ENCODE measurements around the gene E2F3. TPM values are rescaled to one million over a fixed set of nuclear protein-coding genes. Genes with fewer than 3 reads are reported as not detected.

The E2F3 gene
- total RNA-seq = 10 to 100 TPM; 25.2 to 25.5 TPM
- polyA plus RNA-seq = 1 to 10 TPM; 1.3 to 5.3 TPM

GRCh38 chr6:20401205-20402091 lies at the start of gene E2F3:
E2F3 (plus strand) TSS chr6:20401879; CDS start chr6:20402233, 354 bp downstream.
- intact Hi-C loops (cut with micrococcal nuclease) = loop anchor here (1.0 to 10.0 kb wide), 5 partner anchors 35 to 1193 kb away; partner anchors contain the start of genes CDKAL1 and SOX4
- ChIA-PET CTCF (ENCODE audit: partially characterized antibody) (interaction anchor here (1.4 kb wide), 1 partner anchor 109 kb away, joined by 3 read pairs; no protein-coding TSS in a partner anchor), POLR2A (ENCODE audit: partially characterized antibody) (interaction anchor here (1.0 to 3.9 kb wide), 8 partner anchors 10 to 189 kb away, joined by 3 to 83 read pairs (median 4); partner anchors contain the start of gene MBOAT1)
- Mint-ChIP-seq H3K27me3 (no peaks in the 10 kb centered on the region), H3K9me3 (peaks cover 0 to 3% (median 0%) of the 10 kb centered on the region in 8 donors), H3K4me3 (peak within 1 kb of the TSS; percentile 89 to 97 (median 92)), H3K4me1 (peaks cover 20 to 37% (median 28%) of the 10 kb centered on the region in 4 donors), H3K36me3 (peaks cover 0 to 21% of the 10 kb centered on the region in 2 donors), H3K27ac (peak within 1 kb of the TSS; percentile 85 to 97 (median 92))
- H3K36me3 ChIP-seq (ENCODE audit: insufficient read depth, low read length) = no peaks in the 10 kb centered on the region
- H3K4me3 ChIP-seq (ENCODE audit: low read length in 2 of 2) = peak within 1 kb of the TSS; percentile 19 to 72
- DNase-seq = peak; percentile 97 to 100 (median 99)
- H3K4me1 ChIP-seq (ENCODE audit: insufficient read depth, low read length) = peaks cover 27% of the 10 kb centered on the region
- H3K9me3 ChIP-seq (ENCODE audit: control insufficient read depth in 1 of 2, low read length in 2 of 2) = no peaks in the 10 kb centered on the region
- no peaks in the 10 kb centered on the region for H3K27me3 ChIP-seq (ENCODE audit: insufficient read depth, low read length)
- H3K27ac ChIP-seq (ENCODE audit: low read depth, low read length) = peak within 1 kb of the TSS; percentile 73

- H3K27me3 ChIP-seq (ENCODE audit: insufficient read depth, low read length) = no peaks in the 10 kb centered on the region
- no peak overlapping the region for H3K4me3 ChIP-seq (ENCODE audit: low read length in 2 of 2)
- Mint-ChIP-seq H3K36me3 (peaks cover 1 to 15% of the 10 kb centered on the region in 2 donors), H3K9me3 (peaks cover 5 to 15% (median 10%) of the 10 kb centered on the region in 8 donors), H3K27ac (no peak overlapping the region), H3K4me1 (peaks cover 0 to 2% (median 1%) of the 10 kb centered on the region in 4 donors), H3K4me3 (no peak overlapping the region), H3K27me3 (no peaks in the 10 kb centered on the region)
- no peak for DNase-seq
- intact Hi-C loops (cut with micrococcal nuclease) = no loop called here
- H3K36me3 ChIP-seq (ENCODE audit: insufficient read depth, low read length) = no peaks in the 10 kb centered on the region
- H3K4me1 ChIP-seq (ENCODE audit: insufficient read depth, low read length) = no peaks in the 10 kb centered on the region
- H3K27ac ChIP-seq (ENCODE audit: low read depth, low read length) = no peak overlapping the region
- ChIA-PET POLR2A (ENCODE audit: partially characterized antibody) (interaction anchor here (2.2 kb wide), 1 partner anchor 14 kb away, joined by 8 read pairs; no protein-coding TSS in a partner anchor), CTCF (ENCODE audit: partially characterized antibody) (interaction anchor here (1.2 to 1.3 kb wide), 2 partner anchors 16 to 52 kb away, joined by 4 read pairs; no protein-coding TSS in a partner anchor)
- H3K9me3 ChIP-seq (ENCODE audit: control insufficient read depth in 1 of 2, low read length in 2 of 2) = peaks cover 0 to 3% of the 10 kb centered on the region in 2 donors
Measured at GRCh38 chr6:20352346-20352745, 49.3 kb upstream of the E2F3 start.

GRCh38 chr6:20353134-20353533 lies 48.5 kb upstream of the E2F3 start:
- Histone ChIP-seq H3K9me3 (ENCODE audit: control insufficient read depth in 1 of 2, low read length in 2 of 2) (peaks cover 0 to 3% of the 10 kb centered on the region in 2 donors), H3K27me3 (ENCODE audit: insufficient read depth, low read length) (no peaks in the 10 kb centered on the region), H3K4me3 (ENCODE audit: low read length in 2 of 2) (no peak overlapping the region), H3K36me3 (ENCODE audit: insufficient read depth, low read length) (no peaks in the 10 kb centered on the region), H3K27ac (ENCODE audit: low read depth, low read length) (no peak overlapping the region), H3K4me1 (ENCODE audit: insufficient read depth, low read length) (no peaks in the 10 kb centered on the region)
- no peak overlapping the region for H3K4me3 Mint-ChIP-seq
- H3K9me3 Mint-ChIP-seq = peaks cover 5 to 15% (median 9%) of the 10 kb centered on the region in 8 donors
- no peaks in the 10 kb centered on the region for H3K27me3 Mint-ChIP-seq
- intact Hi-C loops (cut with micrococcal nuclease) = no loop called here
- H3K27ac Mint-ChIP-seq = no peak overlapping the region
- no peak for DNase-seq
- peaks cover 1 to 15% of the 10 kb centered on the region in 2 donors for H3K36me3 Mint-ChIP-seq
- ChIA-PET POLR2A (ENCODE audit: partially characterized antibody) (interaction anchor here (1.3 to 2.2 kb wide), 2 partner anchors 13 to 46 kb away, joined by 3 to 8 read pairs; no protein-coding TSS in a partner anchor), CTCF (ENCODE audit: partially characterized antibody) (no interaction called here)
- peaks cover 0 to 3% (median under 1%) of the 10 kb centered on the region in 4 donors for H3K4me1 Mint-ChIP-seq

- Histone ChIP-seq H3K4me3 (ENCODE audit: low read length in 2 of 2) (no peak overlapping the region), H3K27ac (ENCODE audit: low read depth, low read length) (no peak overlapping the region), H3K36me3 (ENCODE audit: insufficient read depth, low read length) (no peaks in the 10 kb centered on the region), H3K27me3 (ENCODE audit: insufficient read depth, low read length) (no peaks in the 10 kb centered on the region), H3K4me1 (ENCODE audit: insufficient read depth, low read length) (no peaks in the 10 kb centered on the region), H3K9me3 (ENCODE audit: control insufficient read depth in 1 of 2, low read length in 2 of 2) (peaks cover 0 to 3% of the 10 kb centered on the region in 2 donors)
- peaks cover 0 to 3% (median under 1%) of the 10 kb centered on the region in 4 donors for H3K4me1 Mint-ChIP-seq
- peaks cover 1 to 15% of the 10 kb centered on the region in 2 donors for H3K36me3 Mint-ChIP-seq
- CTCF ChIA-PET (ENCODE audit: partially characterized antibody) = interaction anchor here (0.6 to 0.7 kb wide), 2 partner anchors 21 to 27 kb away, joined by 3 read pairs; no protein-coding TSS in a partner anchor
- intact Hi-C loops (cut with micrococcal nuclease) = no loop called here
- no peaks in the 10 kb centered on the region for H3K27me3 Mint-ChIP-seq
- peaks cover 5 to 18% (median 9%) of the 10 kb centered on the region in 8 donors for H3K9me3 Mint-ChIP-seq
- POLR2A ChIA-PET (ENCODE audit: partially characterized antibody) = interaction anchor here (2.2 kb wide), 1 partner anchor 12 kb away, joined by 9 read pairs; no protein-coding TSS in a partner anchor
- DNase-seq = no peak
- H3K4me3 Mint-ChIP-seq = no peak overlapping the region
- no peak overlapping the region for H3K27ac Mint-ChIP-seq
Measured at GRCh38 chr6:20354366-20354765, 47.3 kb upstream of the E2F3 start.

GRCh38 chr6:20360471-20361119 lies 41.1 kb upstream of the E2F3 start:
- Mint-ChIP-seq H3K4me3 (no peak overlapping the region), H3K36me3 (no peaks in the 10 kb centered on the region), H3K4me1 (peaks cover 9 to 15% (median 12%) of the 10 kb centered on the region in 4 donors), H3K9me3 (peaks cover 0 to 6% (median under 1%) of the 10 kb centered on the region in 8 donors), H3K27ac (no peak overlapping the region), H3K27me3 (no peaks in the 10 kb centered on the region)
- ChIA-PET POLR2A (ENCODE audit: partially characterized antibody) (no interaction called here), CTCF (ENCODE audit: partially characterized antibody) (no interaction called here)
- Histone ChIP-seq H3K4me1 (ENCODE audit: insufficient read depth, low read length) (peaks cover 8% of the 10 kb centered on the region), H3K9me3 (ENCODE audit: control insufficient read depth in 1 of 2, low read length in 2 of 2) (no peaks in the 10 kb centered on the region), H3K4me3 (ENCODE audit: low read length in 2 of 2) (no peak overlapping the region), H3K27ac (ENCODE audit: low read depth, low read length) (no peak overlapping the region), H3K36me3 (ENCODE audit: insufficient read depth, low read length) (no peaks in the 10 kb centered on the region), H3K27me3 (ENCODE audit: insufficient read depth, low read length) (no peaks in the 10 kb centered on the region)
- DNase-seq = no peak
- intact Hi-C loops (cut with micrococcal nuclease) = no loop called here

GRCh38 chr6:20362623-20363022 lies 39.1 kb upstream of the E2F3 start:
- no peaks in the 10 kb centered on the region for H3K36me3 Mint-ChIP-seq
- no peak for DNase-seq
- Histone ChIP-seq H3K9me3 (ENCODE audit: control insufficient read depth in 1 of 2, low read length in 2 of 2) (no peaks in the 10 kb centered on the region), H3K27ac (ENCODE audit: low read depth, low read length) (no peak overlapping the region), H3K4me3 (ENCODE audit: low read length in 2 of 2) (no peak overlapping the region), H3K36me3 (ENCODE audit: insufficient read depth, low read length) (no peaks in the 10 kb centered on the region), H3K4me1 (ENCODE audit: insufficient read depth, low read length) (peaks cover 29% of the 10 kb centered on the region), H3K27me3 (ENCODE audit: insufficient read depth, low read length) (no peaks in the 10 kb centered on the region)
- peaks cover 27 to 35% (median 31%) of the 10 kb centered on the region in 4 donors for H3K4me1 Mint-ChIP-seq
- intact Hi-C loops (cut with micrococcal nuclease) = no loop called here
- ChIA-PET POLR2A (ENCODE audit: partially characterized antibody) (interaction anchor here (1.0 to 11.8 kb wide), 4 partner anchors 27 to 43 kb away, joined by 3 to 363 read pairs (median 4); no protein-coding TSS in a partner anchor), CTCF (ENCODE audit: partially characterized antibody) (no interaction called here)
- no peaks in the 10 kb centered on the region for H3K27me3 Mint-ChIP-seq
- H3K4me3 Mint-ChIP-seq = no peak overlapping the region
- H3K27ac Mint-ChIP-seq = peak overlapping the region in 1 of 7 donors; percentile 51
- peaks cover 0 to 5% (median 0%) of the 10 kb centered on the region in 8 donors for H3K9me3 Mint-ChIP-seq
